Rectal smooth muscle tissue (tissue), 1 donor: Measurements from ENCODE around the gene OR7D4.
A peak's percentile ranks its signal among the peaks of the same experiment; 100 is the strongest.
"Not testable (repeated sequence)": the region's sequence is repeated elsewhere in the genome, so short reads cannot be mapped to it uniquely, and the experiment has no call there.

Experiments used
- H3K27ac ChIP-seq: one replicate; pipeline ENCODE4 v1.7.0; 2013; ENCODE audit warnings: low read depth, low read length, inconsistent platforms
- H3K27me3 ChIP-seq: one replicate; pipeline ENCODE4 v1.7.0; 2013; ENCODE audit warnings: low read length; ENCODE audit not compliant: control insufficient read depth, insufficient read depth
- H3K36me3 ChIP-seq: one replicate; pipeline ENCODE4 v1.7.0; 2013; ENCODE audit warnings: low read length; ENCODE audit not compliant: control insufficient read depth, insufficient read depth
- H3K4me1 ChIP-seq: one replicate; pipeline ENCODE4 v1.7.0; 2013; ENCODE audit warnings: low read length; ENCODE audit not compliant: control insufficient read depth, insufficient read depth
- H3K4me3 ChIP-seq: one replicate; pipeline ENCODE4 v1.7.0; 2013; ENCODE audit warnings: low read length
- H3K9ac ChIP-seq: one replicate; pipeline ENCODE4 v1.7.0; 2013; ENCODE audit warnings: low read length

OR7D4 gene

DNA sequence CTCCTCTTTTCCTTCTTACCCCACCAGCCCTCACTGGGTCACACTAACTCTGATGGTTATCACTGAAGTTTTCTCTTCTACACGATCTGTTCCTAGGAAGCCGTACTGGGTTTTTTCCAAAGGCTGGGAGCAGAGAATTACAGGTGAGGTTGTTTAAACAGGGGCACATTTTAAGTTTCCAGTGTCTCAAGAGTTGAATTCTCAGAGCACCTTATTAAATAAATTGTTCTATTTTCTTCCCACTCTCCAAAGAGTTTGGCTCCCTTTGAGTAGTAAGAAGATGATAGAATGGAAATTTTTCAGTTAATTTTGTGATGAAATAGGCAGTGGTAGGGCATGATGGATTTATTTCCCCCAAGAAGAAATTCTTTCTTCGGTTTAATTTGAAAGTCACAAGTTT is at the start of gene OR7D4:
Gene OR7D4 (minus strand): TSS at position 101 of the 400 bp plus-strand sequence. CDS start 4,752 bp downstream, outside the sequence.
- no peaks in the 10 kb centered on the region for H3K27me3 ChIP-seq
- H3K36me3 ChIP-seq: no peaks in the 10 kb centered on the region
- H3K9ac ChIP-seq: no peak within 1 kb of the TSS
- no peak within 1 kb of the TSS for H3K27ac ChIP-seq
- no peaks in the 10 kb centered on the region for H3K4me1 ChIP-seq
- no peak within 1 kb of the TSS for H3K4me3 ChIP-seq

DNA sequence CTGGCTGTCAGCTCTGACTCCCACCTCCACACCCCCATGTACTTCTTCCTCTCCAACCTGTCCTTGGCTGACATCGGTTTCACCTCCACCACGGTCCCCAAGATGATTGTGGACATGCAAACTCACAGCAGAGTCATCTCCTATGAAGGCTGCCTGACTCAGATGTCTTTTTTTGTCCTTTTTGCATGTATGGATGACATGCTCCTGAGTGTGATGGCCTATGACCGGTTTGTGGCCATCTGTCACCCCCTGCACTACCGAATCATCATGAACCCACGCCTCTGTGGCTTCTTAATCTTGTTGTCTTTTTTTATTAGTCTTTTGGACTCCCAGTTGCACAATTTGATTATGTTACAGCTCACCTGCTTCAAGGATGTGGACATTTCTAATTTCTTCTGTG is 31.8 kb upstream of the OR7D4 start:
- Histone ChIP-seq H3K36me3 (no peaks in the 10 kb centered on the region), H3K4me3 (no peak overlapping the region), H3K4me1 (no peaks in the 10 kb centered on the region), H3K9ac (no peak overlapping the region), H3K27me3 (no peaks in the 10 kb centered on the region), H3K27ac (no peak overlapping the region)

DNA sequence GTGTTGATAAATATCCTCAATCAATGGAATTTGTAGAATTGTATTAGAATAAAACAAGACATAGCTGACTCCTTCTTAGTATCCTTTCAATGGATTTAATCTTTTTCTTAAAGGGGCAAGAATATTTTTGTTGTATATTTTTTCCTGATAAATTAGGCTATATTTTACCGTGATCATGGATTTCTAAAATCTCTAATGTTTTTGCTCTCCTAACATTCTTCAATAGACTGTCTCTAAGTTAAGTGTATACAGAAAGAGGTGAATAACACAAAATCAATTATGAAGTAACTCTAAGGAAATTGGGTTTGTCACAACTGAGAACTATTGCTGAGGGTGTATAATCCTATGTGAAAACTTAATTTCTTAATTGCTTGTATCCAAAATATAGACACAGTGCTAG is 31.2 kb upstream of the OR7D4 start, which contains the start of gene OR7E24:
Gene OR7E24 (plus strand): TSS at position 301 of the 400 bp plus-strand sequence. CDS start 114 bp downstream, outside the sequence.
- Histone ChIP-seq H3K4me3 (no peak within 1 kb of the TSS), H3K27ac (no peak within 1 kb of the TSS), H3K27me3 (no peaks in the 10 kb centered on the region), H3K4me1 (no peaks in the 10 kb centered on the region), H3K36me3 (no peaks in the 10 kb centered on the region), H3K9ac (no peak within 1 kb of the TSS)

DNA sequence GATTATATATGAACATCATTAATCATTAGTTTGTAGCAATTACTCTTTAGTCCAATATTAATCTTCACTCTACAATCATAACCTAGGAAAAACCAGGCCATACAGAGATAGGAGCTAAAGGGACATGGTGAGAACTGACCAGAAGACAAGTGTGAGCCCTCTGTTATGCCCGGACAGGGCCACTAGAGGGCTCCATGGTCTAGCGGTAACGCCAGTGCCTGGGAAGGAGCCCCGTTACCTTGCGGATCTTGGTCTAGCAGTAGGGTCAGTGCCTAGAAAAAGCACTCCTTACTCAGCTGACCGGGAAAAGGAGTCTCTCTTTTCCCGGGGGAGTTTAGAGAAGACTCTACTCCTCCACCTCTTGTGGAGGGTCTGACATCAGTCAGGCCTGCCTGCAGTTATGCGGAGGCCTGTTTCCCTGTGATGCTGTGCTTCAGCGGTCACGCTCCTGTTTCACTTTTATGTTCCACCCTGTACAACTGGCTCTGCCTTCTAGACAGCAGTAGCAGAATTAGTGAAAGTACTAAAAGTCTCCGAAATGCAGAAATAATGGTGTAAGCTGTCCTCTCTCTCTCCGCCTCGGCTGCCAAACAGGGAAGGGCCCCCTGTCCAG is 13.8 kb downstream of the OR7D4 start:
- no peak overlapping the region for H3K27ac ChIP-seq
- no peaks in the 10 kb centered on the region for H3K27me3 ChIP-seq
- H3K9ac ChIP-seq: no peak overlapping the region
- H3K4me1 ChIP-seq: no peaks in the 10 kb centered on the region
- H3K36me3 ChIP-seq: no peaks in the 10 kb centered on the region
- peak overlapping the region; percentile 55 for H3K4me3 ChIP-seq

DNA sequence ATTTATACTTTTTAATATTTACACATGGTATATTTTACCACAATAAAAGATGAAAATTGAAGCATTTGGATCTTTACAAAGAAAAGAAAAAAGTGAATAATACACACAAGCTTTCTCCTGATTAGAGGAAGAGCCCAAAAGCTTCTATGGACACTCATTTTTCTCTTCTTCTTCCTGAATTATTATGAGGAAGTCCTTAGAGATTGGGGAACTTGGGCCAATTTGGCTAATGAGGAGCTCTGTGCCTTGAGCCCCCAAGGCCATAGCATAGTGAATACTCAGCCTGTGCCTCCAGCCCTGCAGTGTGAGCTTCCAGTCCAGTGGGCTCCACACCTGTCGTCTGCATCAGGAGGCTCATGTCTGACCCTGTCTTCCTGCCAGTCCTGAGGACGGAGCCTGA is 21.3 kb downstream of the OR7D4 start:
- H3K4me3 ChIP-seq, H3K36me3 ChIP-seq, H3K9ac ChIP-seq, H3K4me1 ChIP-seq, H3K27ac ChIP-seq, H3K27me3 ChIP-seq: not testable (repeated sequence)

DNA sequence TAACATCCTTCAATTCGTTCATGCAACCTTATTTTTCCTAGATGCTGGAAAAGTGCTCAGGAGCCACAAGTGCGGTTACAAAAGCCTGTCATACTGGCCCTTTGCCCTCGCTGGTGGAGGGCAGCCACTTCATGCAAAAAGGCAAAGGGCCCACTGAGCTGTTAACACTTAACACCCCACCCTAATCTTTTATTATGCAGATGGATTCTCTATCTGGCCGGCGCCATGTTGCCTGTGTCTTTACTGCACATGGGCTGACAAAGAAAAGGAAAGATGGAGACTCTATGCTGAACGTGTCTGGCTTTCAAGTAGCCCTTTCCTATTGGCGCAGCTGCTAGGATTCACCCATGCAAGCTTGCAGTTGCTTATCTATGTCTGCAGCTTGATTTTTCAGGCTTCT is 29.9 kb downstream of the OR7D4 start:
- Histone ChIP-seq H3K4me1 (no peaks in the 10 kb centered on the region), H3K36me3 (no peaks in the 10 kb centered on the region), H3K27ac (no peak overlapping the region), H3K27me3 (no peaks in the 10 kb centered on the region), H3K9ac (no peak overlapping the region), H3K4me3 (no peak overlapping the region)

DNA sequence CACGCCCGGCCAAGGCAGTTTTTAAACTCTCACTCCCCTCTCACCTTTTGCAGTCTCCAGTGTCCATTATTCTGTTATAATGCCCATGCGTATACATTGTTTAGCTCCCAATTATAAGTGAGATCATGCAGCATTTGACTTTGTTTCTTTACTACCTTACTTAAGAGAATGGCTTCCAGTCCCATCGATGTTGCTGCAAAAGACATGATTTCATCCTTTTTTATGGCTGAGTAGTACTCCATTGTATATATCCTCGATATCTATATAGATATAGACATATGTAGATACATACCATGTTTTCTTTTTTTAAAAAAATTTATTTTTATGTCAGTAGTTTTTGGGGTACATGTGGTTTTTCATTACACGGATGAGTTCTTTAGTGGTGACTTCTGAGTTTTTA is 32.2 kb downstream of the OR7D4 start:
- Histone ChIP-seq H3K4me3 (no peak overlapping the region), H3K4me1 (no peaks in the 10 kb centered on the region), H3K36me3 (no peaks in the 10 kb centered on the region), H3K27me3 (no peaks in the 10 kb centered on the region), H3K27ac (no peak overlapping the region), H3K9ac (no peak overlapping the region)

DNA sequence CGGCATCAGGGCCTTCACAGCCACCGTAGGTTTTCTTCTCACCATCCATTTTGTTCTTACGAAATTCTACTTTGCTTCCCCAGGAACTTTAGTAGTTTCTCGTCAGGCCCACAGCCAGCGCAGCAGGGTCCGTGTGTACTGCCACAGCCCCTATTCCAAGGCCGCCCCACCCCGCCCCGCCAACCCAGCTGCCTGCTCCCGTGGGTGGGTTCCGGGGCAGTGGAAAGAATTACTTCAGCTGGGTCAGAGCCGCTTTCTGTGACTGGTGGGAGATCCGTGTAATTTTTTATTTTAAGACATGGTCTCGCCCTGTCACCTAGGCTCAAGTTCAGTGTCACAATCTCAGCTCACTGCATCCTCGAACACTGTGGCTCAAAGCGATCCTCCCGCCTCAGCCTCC is 36.4 kb downstream of the OR7D4 start:
- Histone ChIP-seq H3K27ac (no peak overlapping the region), H3K4me3 (no peak overlapping the region), H3K4me1 (no peaks in the 10 kb centered on the region), H3K9ac (no peak overlapping the region), H3K27me3 (no peaks in the 10 kb centered on the region), H3K36me3 (no peaks in the 10 kb centered on the region)

DNA sequence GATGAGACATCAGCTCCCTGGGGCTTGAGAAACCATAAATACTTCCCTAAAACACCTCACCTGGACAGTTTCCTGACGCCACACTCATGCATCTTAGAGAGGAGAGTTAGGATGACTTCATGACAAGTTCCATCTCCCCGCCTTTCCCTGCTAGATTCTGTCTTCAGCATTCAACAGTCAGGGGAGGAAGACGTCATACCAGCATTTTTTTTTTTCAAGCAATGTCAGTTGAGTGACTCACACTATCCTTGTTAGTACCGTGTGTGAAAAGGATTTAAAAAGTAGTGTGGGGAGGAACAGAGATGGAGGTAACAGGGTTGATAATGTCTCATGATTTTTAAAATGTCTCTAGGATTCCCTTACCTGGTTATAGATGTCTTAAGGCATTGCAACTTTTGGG is 40.5 kb downstream of the OR7D4 start, which contains the start of gene OR7D2:
Gene OR7D2 (plus strand): TSS at position 79 of the 400 bp plus-strand sequence. CDS start 6,803 bp downstream, outside the sequence.
- H3K36me3 ChIP-seq: no peaks in the 10 kb centered on the region

DNA sequence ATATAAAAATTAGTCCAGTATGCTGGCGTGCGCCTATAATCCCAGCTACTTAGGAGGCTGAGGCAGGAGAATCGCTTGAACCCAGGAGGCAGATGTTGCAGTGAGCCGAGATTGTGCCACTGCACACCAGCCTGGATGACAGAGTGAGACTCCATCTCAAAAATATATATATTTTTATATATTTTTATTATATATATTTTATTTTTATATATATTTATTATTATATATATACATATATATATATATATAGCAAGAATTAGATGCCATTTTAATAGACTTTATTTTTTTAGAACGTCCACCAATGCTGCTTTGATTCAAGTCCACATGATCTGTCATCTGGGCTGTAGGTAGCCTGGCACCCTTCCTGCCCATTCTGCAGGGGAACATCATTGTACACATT is 44.1 kb downstream of the OR7D4 start:
- H3K36me3 ChIP-seq: no peaks in the 10 kb centered on the region
- no peak overlapping the region for H3K27ac ChIP-seq
- no peaks in the 10 kb centered on the region for H3K4me1 ChIP-seq
- H3K4me3 ChIP-seq: no peak overlapping the region
- no peak overlapping the region for H3K9ac ChIP-seq
- no peaks in the 10 kb centered on the region for H3K27me3 ChIP-seq

More for the DNA sequence above, 40.5 kb downstream of the OR7D4 start, which contains the start of gene OR7D2:
- Histone ChIP-seq H3K4me1 (no peaks in the 10 kb centered on the region), H3K4me3 (no peak within 1 kb of the TSS), H3K9ac (no peak within 1 kb of the TSS), H3K27me3 (no peaks in the 10 kb centered on the region), H3K27ac (no peak within 1 kb of the TSS)

DNA sequence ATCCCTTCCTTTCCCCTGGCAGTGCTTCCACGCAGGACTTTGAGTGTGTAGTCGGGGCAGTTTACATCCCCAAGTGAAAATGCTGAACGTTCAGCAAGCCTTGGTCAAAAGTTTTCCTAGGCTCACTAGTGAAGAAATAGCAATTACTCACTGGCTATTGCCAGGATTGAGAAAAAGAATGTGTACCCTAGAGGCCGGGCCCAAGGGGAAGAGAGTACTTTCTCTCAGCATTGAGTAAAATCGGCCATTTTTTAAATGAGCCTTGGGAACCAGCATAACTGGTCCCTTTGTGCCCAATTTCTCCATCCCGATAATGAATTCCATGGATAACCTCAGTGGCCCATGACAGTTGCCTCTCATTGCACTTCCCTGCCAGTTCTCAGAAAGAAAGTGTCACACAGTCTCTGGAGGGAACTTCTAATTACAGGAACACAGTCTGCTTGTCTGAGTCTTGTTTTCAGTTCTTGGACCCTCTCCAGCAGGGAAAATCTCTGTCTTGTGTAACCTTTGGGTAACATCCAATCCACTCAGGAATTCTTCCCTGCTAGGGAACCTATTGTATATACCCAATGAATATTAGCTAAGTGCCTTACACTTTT is 47.9 kb downstream of the OR7D4 start:
- Histone ChIP-seq H3K4me3 (no peak overlapping the region), H3K27ac (no peak overlapping the region), H3K9ac (no peak overlapping the region), H3K4me1 (no peaks in the 10 kb centered on the region), H3K27me3 (no peaks in the 10 kb centered on the region), H3K36me3 (no peaks in the 10 kb centered on the region)

DNA sequence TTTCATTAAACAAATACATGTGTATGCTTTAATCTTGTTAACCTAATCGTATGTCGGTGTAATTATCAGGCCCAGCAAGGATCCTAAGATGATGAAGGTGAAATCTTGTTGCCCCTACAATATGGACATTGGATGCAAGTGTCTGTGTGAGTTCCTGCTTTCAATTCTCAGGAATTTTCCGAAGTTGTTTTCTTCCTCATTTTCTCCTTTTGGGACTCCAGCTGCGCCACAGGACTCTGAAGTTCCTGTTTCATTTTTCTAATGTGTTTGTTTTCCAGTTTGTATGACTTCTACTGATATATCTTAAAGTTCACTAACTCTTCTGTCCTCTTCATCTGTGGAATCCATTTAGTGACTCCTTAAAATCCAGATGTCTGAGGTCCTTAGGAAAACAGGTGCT is 52.5 kb downstream of the OR7D4 start:
- H3K27ac ChIP-seq: no peak overlapping the region
- no peak overlapping the region for H3K9ac ChIP-seq
- no peak overlapping the region for H3K4me3 ChIP-seq
- H3K36me3 ChIP-seq: peaks cover 12% of the 10 kb centered on the region
- H3K27me3 ChIP-seq: no peaks in the 10 kb centered on the region
- H3K4me1 ChIP-seq: no peaks in the 10 kb centered on the region

DNA sequence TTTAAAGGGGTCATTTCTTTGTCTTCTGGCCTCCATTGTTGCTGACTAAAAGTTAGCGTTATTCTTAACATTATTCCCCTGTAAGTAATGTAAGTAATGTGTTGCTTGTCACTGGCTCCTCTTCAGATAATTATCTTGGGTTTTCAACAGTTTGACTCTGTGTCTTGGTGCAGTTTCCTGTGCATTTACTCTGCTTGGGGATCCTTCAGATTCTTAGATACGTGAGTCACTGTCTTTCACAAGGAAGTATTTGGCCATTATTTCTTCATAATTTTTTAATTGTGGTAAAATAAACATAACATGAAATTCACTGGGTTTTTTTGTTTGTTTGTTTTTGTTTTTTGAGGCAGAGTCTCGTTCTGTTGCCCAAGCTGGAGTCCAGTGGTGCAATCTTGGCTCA is 54.1 kb downstream of the OR7D4 start:
- Histone ChIP-seq H3K27ac (no peak overlapping the region), H3K27me3 (no peaks in the 10 kb centered on the region), H3K9ac (no peak overlapping the region), H3K4me1 (no peaks in the 10 kb centered on the region), H3K4me3 (no peak overlapping the region), H3K36me3 (peaks cover 27% of the 10 kb centered on the region)
